H1 (cell line): ENCODE data around the gene MBNL3. TPM values are rescaled to one million over a fixed set of nuclear protein-coding genes. Genes with fewer than 3 reads are reported as not detected.

Experiments used
- BRCA1 ChIP-seq: IDR thresholded peaks from 2 replicates; pipeline ENCODE4 v1.6.1; 2012; ENCODE audit warnings: low read depth, low read length, improper control_type of control experiment
- CHD1 ChIP-seq: IDR thresholded peaks from 2 replicates; pipeline ENCODE4 v1.6.1; 2012; ENCODE audit warnings: low read depth, low read length, improper control_type of control experiment
- FOSL1 ChIP-seq: IDR thresholded peaks from 2 replicates; pipeline ENCODE4 v1.6.1; 2011; ENCODE audit warnings: mild to moderate bottlenecking, low read depth, low read length, moderate library complexity; ENCODE audit not compliant: insufficient read depth
- RBBP5 ChIP-seq: IDR thresholded peaks from 2 replicates; pipeline ENCODE4 v1.7.1; 2012; ENCODE audit warnings: low read depth, mild to moderate bottlenecking, inconsistent platforms, low read length, moderate library complexity, borderline replicate concordance
- SP2 ChIP-seq: IDR thresholded peaks from 2 replicates; pipeline ENCODE4 v1.6.1; 2012; ENCODE audit warnings: mild to moderate bottlenecking, low read length, inconsistent platforms
- polyA plus RNA-seq, 7 experiments: library from polyadenylated mRNA; depleted of rRNA in 3 of 7; stranded (reverse) in 5 of 7; unstranded in 2 of 7; fragments of >200 nt in 5 of 7; fragments of 200-250 nt in 2 of 7; gene quantifications; 1 replicate in 5 of 7; 2 replicates in 1 of 7; 4 replicates in 1 of 7; pipeline versions ENCODE4 v1.2.1 to v1.2.3, GENCODE V29; 2011 to 2013; ENCODE audit warnings: missing spikeins in 2 of 7, mixed read lengths in 2 of 7
- total RNA-seq: library from RNA; stranded (reverse); fragmentation: NEBNext Ultra II Directional; extraction: Animal tissue kit (Norgen Biotek cat#: 25700); gene quantifications from 2 replicates; pipeline ENCODE4 v1.2.1, GENCODE V29; 2021

Gene MBNL3
- total and polyA plus RNA-seq, 2 of the 8 experiments (the other 6 are each of a cell fraction or from before 2014, with no cell fraction given) = 3.5 to 4.3 TPM

- TF ChIP-seq BRCA1 (no peak), RBBP5 (no peak), FOSL1 (no peak), CHD1 (no peak), SP2 (no peak)
- TF ChIP-seq, all 59 proteins: peak for 8
Measured at GRCh38 chrX:132489578-132490419, 961 bp upstream of the MBNL3 start (continued).
